ENCODE data around the gene RORB.

RORB gene

DNA sequence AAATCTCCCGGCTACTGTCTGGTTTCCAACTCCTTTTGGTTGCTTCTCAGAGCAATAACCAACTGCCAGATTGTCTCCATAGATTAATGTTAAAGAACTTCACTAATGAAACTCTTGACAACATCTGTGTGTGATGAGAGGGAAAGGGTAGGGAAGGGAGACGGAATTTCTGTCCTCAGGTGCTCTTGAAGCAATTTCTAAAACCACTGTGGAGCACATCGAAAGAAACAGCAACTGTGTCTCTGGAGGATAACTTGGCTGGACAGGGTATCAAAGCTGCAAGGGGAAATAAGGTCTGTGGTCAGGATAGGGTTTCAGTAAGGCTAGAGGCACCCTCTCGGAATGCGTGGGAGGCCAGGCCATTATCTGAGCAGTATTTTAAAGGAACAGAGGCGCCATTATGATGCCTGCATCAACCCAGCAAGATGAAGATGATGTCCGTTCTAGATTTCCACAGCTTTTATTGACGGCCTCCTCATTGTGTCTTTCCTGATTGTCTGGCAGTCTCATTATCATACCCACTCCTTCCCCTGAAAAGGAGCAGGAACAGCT, 76.6 kb downstream of the RORB start:
- peak overlapping the region; percentile 16; the same call in 1 of the 2 replicates for H3K4me2 ChIP-seq (ENCODE audit: low read depth, low read length)
- no peaks in the 10 kb centered on the region for H4K20me1 ChIP-seq (ENCODE audit: insufficient read depth, low read length)
- DNase-seq = peak; percentile 28
- H3K36me3 ChIP-seq (replicated peaks; ENCODE audit: insufficient read depth, low read length) = no peaks in the 10 kb centered on the region
- no peak overlapping the region for H3K4me3 ChIP-seq (ENCODE audit: low read length)
- no peak for TF ChIP-seq EZH2 (optimal IDR thresholded peaks at IDR 0.05; ENCODE audit: low read depth, low read length)
- TF ChIP-seq EZH2phosphoT487 (IDR thresholded peaks at IDR 0.05; ENCODE audit: low read length) = no peak
- TF ChIP-seq, protein P1, sequence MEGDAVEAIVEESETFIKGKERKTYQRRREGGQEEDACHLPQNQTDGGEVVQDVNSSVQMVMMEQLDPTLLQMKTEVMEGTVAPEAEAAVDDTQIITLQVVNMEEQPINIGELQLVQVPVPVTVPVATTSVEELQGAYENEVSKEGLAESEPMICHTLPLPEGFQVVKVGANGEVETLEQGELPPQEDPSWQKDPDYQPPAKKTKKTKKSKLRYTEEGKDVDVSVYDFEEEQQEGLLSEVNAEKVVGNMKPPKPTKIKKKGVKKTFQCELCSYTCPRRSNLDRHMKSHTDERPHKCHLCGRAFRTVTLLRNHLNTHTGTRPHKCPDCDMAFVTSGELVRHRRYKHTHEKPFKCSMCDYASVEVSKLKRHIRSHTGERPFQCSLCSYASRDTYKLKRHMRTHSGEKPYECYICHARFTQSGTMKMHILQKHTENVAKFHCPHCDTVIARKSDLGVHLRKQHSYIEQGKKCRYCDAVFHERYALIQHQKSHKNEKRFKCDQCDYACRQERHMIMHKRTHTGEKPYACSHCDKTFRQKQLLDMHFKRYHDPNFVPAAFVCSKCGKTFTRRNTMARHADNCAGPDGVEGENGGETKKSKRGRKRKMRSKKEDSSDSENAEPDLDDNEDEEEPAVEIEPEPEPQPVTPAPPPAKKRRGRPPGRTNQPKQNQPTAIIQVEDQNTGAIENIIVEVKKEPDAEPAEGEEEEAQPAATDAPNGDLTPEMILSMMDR (IDR thresholded peaks at IDR 0.05; ENCODE audit: low read length) = no peak
- no peak overlapping the region for H3K27ac ChIP-seq (ENCODE audit: low read length)
- H2AFZ ChIP-seq (ENCODE audit: low read length) = 0 out of 2 replicates have a peak overlapping the region, but pooled peaks have one; percentile 18
- H3K9me2 ChIP-seq (replicated peaks; ENCODE audit: insufficient read depth, low read length) = no peaks in the 10 kb centered on the region
- no peak overlapping the region for H3K9ac ChIP-seq (ENCODE audit: low read length)
- H3K4me1 ChIP-seq (ENCODE audit: low read length) = peaks cover 8% of the 10 kb centered on the region
- no peaks in the 10 kb centered on the region for H3K9me3 ChIP-seq (replicated peaks; ENCODE audit: insufficient read depth, low read length)
- no peaks in the 10 kb centered on the region for H3K27me3 ChIP-seq (replicated peaks; ENCODE audit: insufficient read depth, low read length)
- H3F3A ChIP-seq (ENCODE audit: insufficient read depth, low read length) = 0 out of 2 replicates have a peak, but pooled peaks cover 3% of the 10 kb centered on the region
- no peaks in the 10 kb centered on the region for H3K79me2 ChIP-seq (ENCODE audit: low read length)

DNA sequence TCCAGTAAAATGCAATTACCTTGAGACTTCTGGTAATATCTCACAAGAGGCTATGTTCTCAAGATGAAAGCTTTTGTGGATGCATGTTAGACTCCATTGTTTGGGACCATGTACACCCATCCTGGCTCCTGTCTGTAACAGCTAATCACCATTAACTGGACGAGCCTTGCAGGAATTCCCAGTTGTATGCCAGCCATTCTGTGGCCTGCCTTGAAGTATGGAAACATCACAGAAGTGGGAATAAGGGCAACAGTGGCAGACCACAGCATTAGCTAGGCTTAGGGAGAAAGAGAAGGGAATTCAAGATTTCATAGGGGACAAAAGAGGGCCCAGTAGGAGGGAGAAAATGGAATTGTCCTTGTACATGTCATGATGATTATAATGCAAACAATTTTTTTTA, 79.0 kb downstream of the RORB start:
- H3K9me3 ChIP-seq (replicated peaks; ENCODE audit: insufficient read depth, low read length) = no peaks in the 10 kb centered on the region
- H3K4me3 ChIP-seq (ENCODE audit: low read length) = no peak overlapping the region
- no peak for DNase-seq
- no peaks in the 10 kb centered on the region for H3K36me3 ChIP-seq (replicated peaks; ENCODE audit: insufficient read depth, low read length)
- H3K27ac ChIP-seq (ENCODE audit: low read length) = no peak overlapping the region
- no peaks in the 10 kb centered on the region for H3K79me2 ChIP-seq (ENCODE audit: low read length)
- H3K4me1 ChIP-seq (ENCODE audit: low read length) = peaks cover 8% of the 10 kb centered on the region
- no peak overlapping the region for H3K4me2 ChIP-seq (ENCODE audit: low read depth, low read length)
- no peaks in the 10 kb centered on the region for H4K20me1 ChIP-seq (ENCODE audit: insufficient read depth, low read length)
- H3K9ac ChIP-seq (ENCODE audit: low read length) = no peak overlapping the region
- no peak overlapping the region for H2AFZ ChIP-seq (ENCODE audit: low read length)
- no peaks in the 10 kb centered on the region for H3K27me3 ChIP-seq (replicated peaks; ENCODE audit: insufficient read depth, low read length)
- 0 out of 2 replicates have a peak, but pooled peaks cover 3% of the 10 kb centered on the region for H3F3A ChIP-seq (ENCODE audit: insufficient read depth, low read length)
- no peaks in the 10 kb centered on the region for H3K9me2 ChIP-seq (replicated peaks; ENCODE audit: insufficient read depth, low read length)
- TF ChIP-seq, protein P1 (IDR thresholded peaks at IDR 0.05; ENCODE audit: low read length) = no peak
- TF ChIP-seq EZH2 (optimal IDR thresholded peaks at IDR 0.05; ENCODE audit: low read depth, low read length) (no peak), EZH2phosphoT487 (IDR thresholded peaks at IDR 0.05; ENCODE audit: low read length) (no peak)

DNA sequence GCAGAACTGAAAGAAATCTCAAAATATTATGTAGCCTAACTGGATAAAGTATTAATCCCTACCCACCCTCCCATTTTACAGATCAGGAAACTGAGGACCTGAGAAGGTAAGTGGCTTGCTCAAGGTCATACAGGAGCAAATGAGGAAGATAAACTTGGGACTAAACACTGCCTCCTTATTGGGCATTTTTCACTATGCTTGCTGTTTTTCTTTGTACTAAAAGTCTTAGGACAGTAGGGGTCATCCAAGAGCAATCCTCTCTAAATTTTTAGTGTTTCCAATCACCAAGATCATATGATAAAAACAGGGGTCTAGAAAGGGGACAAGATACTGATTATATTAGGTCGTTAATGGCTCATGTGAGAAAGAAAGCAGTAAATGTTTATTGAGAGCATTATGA, 80.8 kb downstream of the RORB start:
- no peak overlapping the region for H3K4me3 ChIP-seq (ENCODE audit: low read length)
- H3K27ac ChIP-seq (ENCODE audit: low read length) = no peak overlapping the region
- no peaks in the 10 kb centered on the region for H3K79me2 ChIP-seq (ENCODE audit: low read length)
- H3K9ac ChIP-seq (ENCODE audit: low read length) = no peak overlapping the region
- peaks cover 8% of the 10 kb centered on the region for H3K4me1 ChIP-seq (ENCODE audit: low read length)
- H4K20me1 ChIP-seq (ENCODE audit: insufficient read depth, low read length) = no peaks in the 10 kb centered on the region
- no peaks in the 10 kb centered on the region for H3K36me3 ChIP-seq (replicated peaks; ENCODE audit: insufficient read depth, low read length)
- peak; percentile 33 for DNase-seq
- H3F3A ChIP-seq (ENCODE audit: insufficient read depth, low read length) = 0 out of 2 replicates have a peak, but pooled peaks cover 3% of the 10 kb centered on the region
- no peak overlapping the region for H2AFZ ChIP-seq (ENCODE audit: low read length)
- no peaks in the 10 kb centered on the region for H3K9me2 ChIP-seq (replicated peaks; ENCODE audit: insufficient read depth, low read length)
- H3K4me2 ChIP-seq (ENCODE audit: low read depth, low read length) = no peak overlapping the region
- H3K9me3 ChIP-seq (replicated peaks; ENCODE audit: insufficient read depth, low read length) = no peaks in the 10 kb centered on the region
- no peaks in the 10 kb centered on the region for H3K27me3 ChIP-seq (replicated peaks; ENCODE audit: insufficient read depth, low read length)
- no peak for TF ChIP-seq EZH2 (optimal IDR thresholded peaks at IDR 0.05; ENCODE audit: low read depth, low read length)
- TF ChIP-seq, protein P1 (IDR thresholded peaks at IDR 0.05; ENCODE audit: low read length) = peak; percentile 61

Measured in MM.1S (cell line).